Measurements from ENCODE around the gene AKR1D1. TPM values are rescaled to one million over a fixed set of nuclear protein-coding genes. Genes with fewer than 3 reads are reported as not detected.
"Not testable (repeated sequence)": the region's sequence is repeated elsewhere in the genome, so short reads cannot be mapped to it uniquely, and the experiment has no call there.

The AKR1D1 gene
- not detected for polyA plus RNA-seq (2013, experiment 1 of 2; ENCODE audit: insufficient read length)
- polyA plus RNA-seq (2013, experiment 2 of 2; ENCODE audit: insufficient read length): not detected

GRCh38 chr7:138076196-138076595, at the start of gene AKR1D1:
Gene AKR1D1, plus strand, starts transcription at chr7:138076459. Its CDS starts 60 bp downstream, at chr7:138076519.
- DNase-seq: no peak

GRCh38 chr7:138027100-138027499, 49.2 kb upstream of the AKR1D1 start:
- DNase-seq: no peak

GRCh38 chr7:138029126-138029525, 47.1 kb upstream of the AKR1D1 start:
- no peak for DNase-seq

- no peak for DNase-seq
These were observed 46.3 kb upstream of the AKR1D1 start for GRCh38 chr7:138029941-138030340.

GRCh38 chr7:138030679-138031351, 45.4 kb upstream of the AKR1D1 start:
- DNase-seq: no peak

- no peak for DNase-seq
These were observed 44.1 kb upstream of the AKR1D1 start for GRCh38 chr7:138032186-138032585.

- DNase-seq: peak; percentile 7
These were observed 43.5 kb upstream of the AKR1D1 start for GRCh38 chr7:138032770-138033169.

GRCh38 chr7:138033241-138033640, 43.0 kb upstream of the AKR1D1 start:
- DNase-seq: no peak

- DNase-seq: no peak
These were observed 40.1 kb upstream of the AKR1D1 start for GRCh38 chr7:138036135-138036534.

GRCh38 chr7:138040063-138040462, 36.2 kb upstream of the AKR1D1 start:
- DNase-seq: not testable (repeated sequence)

- no peak for DNase-seq
These were observed 31.4 kb upstream of the AKR1D1 start for GRCh38 chr7:138044897-138045296.

- DNase-seq: no peak
These were observed 28.4 kb upstream of the AKR1D1 start for GRCh38 chr7:138047907-138048306.

- no peak for DNase-seq
These were observed 26.6 kb upstream of the AKR1D1 start for GRCh38 chr7:138049505-138050116.

- DNase-seq: not testable (repeated sequence)
These were observed 24.5 kb upstream of the AKR1D1 start for GRCh38 chr7:138051712-138052247.

- no peak for DNase-seq
These were observed 23.6 kb upstream of the AKR1D1 start for GRCh38 chr7:138052696-138053095.

GRCh38 chr7:138055698-138056097, 20.6 kb upstream of the AKR1D1 start:
- not testable (repeated sequence) for DNase-seq

- DNase-seq: no peak
These were observed 12.9 kb upstream of the AKR1D1 start for GRCh38 chr7:138063400-138063799.

- peak; percentile 10 for DNase-seq
These were observed 11.4 kb upstream of the AKR1D1 start for GRCh38 chr7:138064856-138065357.

GRCh38 chr7:138065827-138066226, 10.4 kb upstream of the AKR1D1 start:
- DNase-seq: no peak

GRCh38 chr7:138066954-138067394, 9.3 kb upstream of the AKR1D1 start:
- DNase-seq: no peak

- DNase-seq: no peak
These were observed 8.5 kb upstream of the AKR1D1 start for GRCh38 chr7:138067774-138068173.

- no peak for DNase-seq
These were observed 5.4 kb upstream of the AKR1D1 start for GRCh38 chr7:138070908-138071307.

- no peak for DNase-seq
These were observed 3.5 kb upstream of the AKR1D1 start for GRCh38 chr7:138072726-138073125.

- no peak for DNase-seq
These were observed 2.1 kb upstream of the AKR1D1 start for GRCh38 chr7:138074121-138074520.

Data from fibroblast of skin of scalp (primary cell).